Renal cortex interstitium (tissue), 11 donors: ENCODE results near the gene PLEKHA5. TPM values are rescaled to one million over a fixed set of nuclear protein-coding genes. Genes with fewer than 3 reads are reported as not detected.
"Not testable (repeated sequence)": the region's sequence is repeated elsewhere in the genome, so short reads cannot be mapped to it uniquely, and the experiment has no call there.

ENCODE experiments used
- DNase-seq, 11 donors: peaks; one replicate each; pipeline ENCODE4 v3.0.0-alpha.2; 2013; ENCODE audit warnings: low read depth in 9 of 11, low spot score in 4 of 11; ENCODE audit errors: extremely low read depth in 1 of 11
- polyA plus RNA-seq, 3 donors: library from polyadenylated mRNA; unstranded; fragments of 120-200 nt; gene quantifications; one replicate each; pipeline ENCODE4 v1.2.1, GENCODE V29; 2013; ENCODE audit not compliant: insufficient read length in 3 of 3

PLEKHA5 gene
- polyA plus RNA-seq, 3 donors, result 88.0 to 108 (median 102) TPM

DNA sequence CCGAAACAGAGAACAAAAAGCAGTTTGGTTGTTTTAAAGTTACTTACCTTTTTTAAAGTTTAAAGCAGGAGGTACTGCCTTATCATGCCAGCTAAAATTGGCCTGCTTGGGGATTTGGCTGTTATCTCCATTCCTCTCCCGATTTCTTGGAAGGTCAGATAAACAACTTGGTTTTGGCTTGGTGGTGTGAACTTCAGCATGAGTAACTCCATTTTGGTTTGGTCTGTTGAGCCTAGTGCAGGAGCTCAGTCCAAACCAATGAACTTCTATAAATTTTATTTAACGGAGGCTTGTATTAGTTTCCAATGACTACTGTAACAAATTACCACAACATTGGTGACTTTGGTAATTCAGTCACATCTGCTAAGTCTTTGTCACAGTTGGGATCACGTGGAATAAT, 82.3 kb downstream of the PLEKHA5 start:
- no peak for DNase-seq

DNA sequence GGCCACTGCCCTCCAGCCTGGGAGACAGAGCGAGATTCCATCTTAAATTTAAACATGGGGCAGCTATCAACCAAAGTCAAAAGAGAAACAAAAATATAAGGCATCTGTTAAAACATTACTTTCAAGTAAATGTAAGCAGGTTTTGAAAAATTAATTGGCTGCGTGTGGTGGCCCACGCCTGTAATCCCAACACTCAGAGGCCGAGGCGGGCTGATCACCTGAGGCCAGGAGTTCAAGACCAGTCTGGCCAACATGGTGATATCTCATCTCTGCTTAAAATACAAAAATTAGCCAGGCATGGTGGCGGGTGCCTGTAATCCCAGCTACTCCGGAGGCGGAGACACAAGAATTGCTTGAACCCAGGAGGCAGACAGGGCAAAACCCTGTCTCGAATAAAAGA, 82.7 kb downstream of the PLEKHA5 start:
- no peak for DNase-seq

DNA sequence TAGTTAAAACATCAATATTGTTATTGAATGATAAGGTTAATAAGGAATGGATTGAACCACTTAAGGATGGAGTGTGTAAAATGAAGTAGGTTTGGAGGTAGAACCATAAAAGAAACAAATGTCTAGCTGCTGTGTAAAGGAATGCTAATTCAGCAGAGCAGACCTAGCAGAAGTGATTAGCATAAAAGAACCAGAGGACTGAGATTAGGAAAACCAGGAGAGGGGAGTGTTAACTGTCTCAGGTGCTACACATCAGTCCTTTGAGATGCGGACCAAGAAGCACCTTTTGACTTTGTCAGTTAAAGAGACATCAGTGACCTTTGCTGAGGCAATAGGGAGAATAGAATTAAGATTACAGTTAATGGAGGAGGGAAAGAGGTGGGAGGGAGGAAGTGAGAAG, 84.5 kb downstream of the PLEKHA5 start:
- no peak for DNase-seq

DNA sequence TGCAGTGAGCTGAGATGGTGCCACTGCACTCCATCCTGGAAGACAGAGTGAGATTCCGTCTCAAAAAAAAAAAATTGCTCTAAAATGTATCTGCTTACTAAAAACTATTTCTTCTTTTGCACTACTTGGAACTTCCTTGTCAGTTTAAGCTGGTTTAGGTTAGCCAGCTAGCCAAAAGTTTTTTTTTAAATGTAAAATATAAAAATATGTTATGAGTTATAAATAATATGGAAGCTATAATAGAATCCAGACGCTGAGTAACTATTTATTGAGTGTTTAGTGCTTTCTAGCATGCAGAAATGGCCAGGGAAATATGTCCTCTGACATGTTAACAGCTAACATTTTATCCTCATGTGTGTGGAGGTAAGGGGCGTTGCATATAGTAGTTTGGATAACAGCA, 85.6 kb downstream of the PLEKHA5 start:
- DNase-seq, result no peak

DNA sequence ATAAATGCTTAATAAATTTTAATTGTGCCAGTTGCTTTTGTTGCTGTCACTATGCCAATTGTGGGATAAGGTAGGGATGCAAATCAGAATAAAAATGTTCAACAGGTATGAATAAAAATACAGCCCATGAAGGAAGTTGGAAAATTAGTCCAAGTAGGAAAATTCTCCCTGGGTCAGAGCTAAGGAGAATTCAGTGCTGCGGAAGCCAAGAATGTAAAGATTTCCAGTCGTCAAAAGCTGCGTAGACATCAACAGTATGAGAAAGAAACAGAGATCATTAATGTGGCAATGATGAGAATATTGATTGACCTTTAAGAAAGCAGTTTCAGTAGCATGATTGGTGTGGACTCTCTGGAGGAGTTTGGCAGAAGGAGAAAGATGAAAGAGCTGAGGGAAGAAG, 87.9 kb downstream of the PLEKHA5 start:
- no peak for DNase-seq

DNA sequence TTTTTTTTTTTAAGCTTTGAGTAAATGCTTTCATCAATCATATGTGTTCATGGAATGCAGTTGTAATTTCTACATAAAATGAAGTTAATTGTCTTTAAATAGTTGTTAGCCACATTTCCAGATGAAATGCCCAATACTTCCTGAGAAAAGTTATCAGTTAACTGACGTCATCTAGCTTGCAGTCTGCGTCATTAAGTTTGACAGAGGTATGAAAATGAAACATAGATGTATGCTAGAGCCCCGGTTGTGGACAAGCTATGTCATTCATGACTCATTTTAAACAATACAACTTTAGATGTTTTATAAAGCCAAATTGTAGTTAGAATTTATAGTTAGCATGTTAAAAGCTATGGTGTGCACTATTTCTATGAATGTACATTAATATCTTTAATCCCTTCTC, 90.7 kb downstream of the PLEKHA5 start:
- no peak for DNase-seq

DNA sequence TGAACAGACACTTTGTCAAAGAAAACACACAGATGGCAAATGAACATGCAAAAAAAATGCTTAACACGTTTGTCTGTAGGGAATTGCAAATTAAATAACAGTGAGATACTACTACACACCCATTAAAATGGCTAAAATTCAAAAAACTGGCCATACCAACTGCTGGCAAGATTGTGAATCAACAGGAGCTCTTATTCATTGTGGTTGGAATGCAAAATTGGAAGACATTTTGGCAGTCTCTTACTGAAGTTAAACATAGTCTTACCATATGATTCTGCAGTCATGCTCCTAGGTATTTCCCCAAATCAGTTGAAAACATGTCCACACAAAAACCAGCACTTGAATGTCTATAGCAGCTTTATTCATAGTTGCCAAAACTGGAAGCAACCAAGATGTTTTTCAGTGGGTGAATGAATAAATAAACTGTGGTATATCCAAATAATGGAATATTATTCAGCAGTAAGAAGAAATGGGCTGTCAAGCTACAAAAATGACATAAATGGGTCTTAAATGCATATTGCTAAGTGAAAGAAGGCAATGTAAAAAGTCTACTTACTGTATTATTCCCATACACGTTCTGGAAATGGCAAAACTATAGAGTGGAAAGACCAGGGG, 91.4 kb downstream of the PLEKHA5 start:
- no peak for DNase-seq

DNA sequence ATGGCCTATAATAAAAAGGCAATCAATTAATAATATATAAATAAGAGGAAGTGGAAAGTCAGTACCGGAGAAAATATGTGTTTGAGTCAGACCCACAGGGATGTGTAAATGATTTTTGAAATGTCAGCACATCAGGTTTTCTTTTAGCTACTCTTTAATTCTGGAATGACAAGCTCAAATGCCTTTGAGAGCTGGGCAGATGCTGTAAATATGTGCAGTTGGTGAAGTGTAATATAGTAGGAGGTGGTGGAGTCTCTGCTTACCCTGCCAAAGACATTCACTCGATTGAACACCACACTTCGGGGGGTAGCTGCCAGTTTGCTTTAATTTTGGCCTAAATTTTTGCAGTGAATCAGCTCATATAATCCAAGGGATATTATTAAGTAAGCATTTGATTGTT, 93.0 kb downstream of the PLEKHA5 start:
- DNase-seq, result no peak

DNA sequence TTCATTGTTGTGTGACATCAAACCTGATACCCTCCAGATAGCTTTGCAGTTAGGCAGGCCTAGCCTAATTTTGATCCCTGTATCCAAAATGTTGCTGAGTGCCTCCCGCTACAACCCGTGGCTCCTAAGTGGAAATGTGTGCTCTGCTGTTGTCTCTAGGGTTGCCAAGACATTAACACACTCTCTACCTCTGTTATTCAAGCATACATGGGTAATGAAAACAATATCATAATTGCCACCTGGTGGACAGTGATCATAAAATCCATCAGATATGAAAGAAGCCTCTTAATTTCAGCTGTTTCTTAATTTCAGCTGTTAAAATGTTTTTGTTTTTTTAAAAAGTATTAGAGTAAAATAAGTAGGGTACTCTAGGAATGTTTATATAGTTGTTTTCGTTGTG, 93.5 kb downstream of the PLEKHA5 start:
- no peak for DNase-seq

DNA sequence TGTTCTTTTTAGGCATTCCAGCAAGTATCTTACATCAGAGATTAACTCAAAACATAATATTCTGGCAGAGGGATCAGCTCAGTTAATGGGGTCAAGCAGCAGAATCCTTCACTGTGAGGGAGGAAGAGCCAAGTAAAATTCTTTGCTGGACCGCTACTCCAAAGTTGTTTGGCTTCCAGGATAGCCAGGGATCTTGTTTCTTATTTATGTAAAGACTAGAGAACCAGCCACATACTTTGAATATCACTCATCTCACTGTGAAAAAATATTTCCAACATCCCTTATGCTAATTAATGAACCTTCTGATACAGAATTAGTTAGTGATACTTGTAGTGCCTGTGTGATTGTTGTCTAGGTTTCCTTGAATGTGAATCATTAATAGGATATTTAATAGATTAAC, 94.2 kb downstream of the PLEKHA5 start:
- no peak for DNase-seq

DNA sequence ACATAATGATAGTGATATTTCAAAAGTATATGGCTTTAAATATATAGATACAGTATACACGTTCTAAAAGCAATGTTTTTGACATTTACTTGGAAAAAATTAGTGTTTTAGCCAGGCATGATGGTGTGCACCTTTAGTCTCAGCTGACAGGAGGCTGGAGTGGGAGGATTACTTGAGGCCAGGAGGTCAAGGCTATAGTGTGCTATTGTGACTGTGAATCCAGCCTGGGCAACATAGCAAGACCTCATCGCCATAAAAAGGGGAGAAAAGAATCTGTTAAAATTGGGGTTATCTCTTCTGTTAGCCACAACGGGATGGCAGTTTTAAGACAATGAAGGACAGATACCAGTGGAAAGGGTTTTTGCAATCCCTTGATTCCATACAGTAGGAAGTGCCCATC, 95.2 kb downstream of the PLEKHA5 start:
- DNase-seq, result no peak

DNA sequence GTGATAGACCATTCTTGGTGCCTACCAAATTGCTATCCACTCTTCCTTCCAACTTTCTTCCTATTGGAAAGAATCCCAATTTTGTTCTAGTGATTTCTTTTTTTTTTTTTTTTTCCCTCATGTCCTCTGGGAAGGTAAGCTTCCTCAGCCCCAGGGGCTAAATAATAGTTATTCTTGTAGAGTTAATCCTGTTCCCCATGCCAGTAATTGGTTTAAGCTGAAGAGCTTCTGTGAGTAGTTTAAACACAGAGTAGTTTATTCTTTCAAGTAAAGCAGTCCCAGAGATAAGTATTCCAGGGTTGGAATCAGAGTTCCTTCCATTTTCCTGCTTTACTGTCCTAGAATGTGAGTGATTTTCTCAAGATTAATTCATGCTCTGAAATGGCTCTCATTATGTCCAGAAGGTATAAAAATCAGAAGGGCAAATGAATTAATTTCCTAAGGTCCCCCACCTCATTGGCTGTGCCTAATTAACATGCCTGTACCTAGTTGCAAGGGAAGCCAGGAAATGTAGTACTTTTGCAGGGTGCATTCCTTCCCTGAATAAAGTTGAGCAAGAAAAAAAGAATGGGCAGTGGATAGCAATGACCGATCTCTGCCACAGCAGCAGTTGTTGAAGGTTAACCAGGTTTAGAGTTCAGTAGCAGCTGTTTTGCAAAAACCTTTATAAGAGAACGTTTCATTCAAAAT, 97.8 kb downstream of the PLEKHA5 start:
- no peak for DNase-seq

DNA sequence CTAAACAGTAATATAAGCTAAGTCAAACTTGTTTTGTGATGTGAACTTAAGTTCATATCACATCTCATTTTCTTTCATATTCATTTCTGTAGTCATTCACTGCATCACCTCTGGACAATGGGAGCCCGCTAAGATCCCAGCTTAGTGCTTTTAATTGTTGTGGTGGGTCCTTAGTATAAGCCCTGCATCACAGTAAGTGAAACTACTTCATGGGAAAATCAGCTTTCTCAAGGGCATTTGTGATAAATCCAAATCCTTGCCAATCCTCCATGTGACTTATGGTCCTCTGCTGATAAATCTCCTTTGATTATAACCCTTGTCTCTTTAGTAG, 98.3 kb downstream of the PLEKHA5 start:
- DNase-seq, result no peak

DNA sequence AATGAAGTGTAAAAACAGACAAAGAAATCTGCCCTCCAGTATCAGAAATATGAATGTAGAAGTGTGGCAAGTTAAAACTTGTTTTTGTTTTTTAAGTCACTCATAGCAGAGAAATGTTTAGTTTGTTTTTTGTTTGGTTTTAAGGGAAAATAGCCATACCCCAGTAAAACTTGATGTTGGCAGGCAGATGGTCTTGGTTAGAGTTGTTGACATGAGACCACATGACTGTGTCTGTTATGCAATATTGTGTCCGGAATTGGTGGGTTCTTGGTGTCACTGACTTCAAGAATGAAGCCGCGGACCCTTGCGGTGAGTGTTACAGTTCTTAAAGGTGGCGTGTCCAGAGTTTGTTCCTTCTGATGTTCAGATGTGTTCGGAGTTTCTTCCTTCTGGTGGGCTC, 99.5 kb downstream of the PLEKHA5 start:
- not testable (repeated sequence) for DNase-seq

DNA sequence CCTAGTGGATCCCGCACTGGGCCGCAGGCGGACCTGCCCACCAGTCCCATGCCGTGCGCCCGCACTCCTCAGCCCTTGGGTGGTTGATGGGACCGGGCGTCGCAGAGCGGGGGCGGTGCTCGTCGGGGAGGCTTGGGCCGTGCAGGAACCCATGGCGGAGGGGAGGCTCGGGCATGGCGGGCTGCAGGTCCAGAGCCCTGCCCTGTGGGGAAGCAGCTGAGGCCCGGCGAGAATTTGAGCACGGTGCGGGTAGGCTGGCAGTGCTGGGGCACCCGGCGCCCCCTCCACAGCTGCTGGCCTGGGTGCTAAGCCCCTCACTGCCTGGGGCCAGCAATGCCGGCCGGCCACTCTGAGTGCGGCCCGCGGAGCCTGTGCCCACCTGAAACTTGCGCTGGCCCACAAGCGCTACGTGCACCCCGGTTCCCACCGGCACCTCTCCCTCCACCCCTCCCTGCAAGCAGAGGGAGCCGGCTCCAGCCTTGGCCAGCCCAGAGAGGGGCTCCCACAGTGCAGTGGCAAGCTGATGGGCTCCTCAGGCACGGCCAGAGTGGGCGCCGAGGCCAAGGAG, 100.8 kb downstream of the PLEKHA5 start:
- DNase-seq, result no peak

DNA sequence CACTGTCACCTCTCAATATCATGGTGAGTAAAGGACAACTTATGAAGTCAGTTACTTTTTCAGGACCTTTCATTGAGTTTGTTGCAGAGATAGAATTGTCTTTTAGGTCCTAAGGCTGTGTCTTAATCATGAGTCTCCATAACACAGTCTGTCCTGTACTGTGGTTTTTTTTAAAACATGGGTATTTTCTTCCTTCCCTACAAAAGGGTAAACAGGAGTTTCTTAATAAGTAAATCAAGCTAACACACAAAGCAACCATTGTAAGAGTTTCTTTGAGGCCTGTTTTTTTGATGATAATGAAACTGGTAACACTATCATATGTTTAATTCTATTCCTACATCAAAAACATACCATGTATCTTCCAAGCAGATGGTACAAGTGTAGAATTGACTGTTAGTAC, 101.4 kb downstream of the PLEKHA5 start:
- DNase-seq, result no peak

DNA sequence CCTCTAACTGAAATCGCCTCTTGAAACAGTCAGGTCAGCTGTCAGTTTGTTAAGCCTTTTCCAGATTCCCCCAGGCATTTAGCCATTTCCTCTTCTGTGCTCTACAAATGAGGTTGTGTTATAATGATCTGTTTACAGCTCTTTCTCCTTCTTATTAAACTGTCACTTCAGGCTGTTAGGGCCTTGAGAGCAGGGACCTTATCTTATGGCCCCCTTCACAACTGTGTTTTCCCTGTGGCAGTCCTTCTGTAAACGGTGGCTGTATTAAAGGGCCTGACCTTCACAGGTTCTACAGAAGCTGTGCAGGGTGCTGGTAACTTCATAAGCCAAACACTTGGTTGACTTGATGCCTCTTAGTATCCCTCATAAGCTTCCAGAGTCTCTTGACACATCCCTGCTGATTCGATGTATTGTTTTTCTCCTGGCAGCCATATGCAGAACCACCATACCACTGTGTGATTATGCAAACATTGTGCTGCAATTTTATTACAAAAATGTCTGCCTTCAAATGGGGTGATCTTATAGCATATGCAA, 104.7 kb downstream of the PLEKHA5 start:
- DNase-seq, result no peak

DNA sequence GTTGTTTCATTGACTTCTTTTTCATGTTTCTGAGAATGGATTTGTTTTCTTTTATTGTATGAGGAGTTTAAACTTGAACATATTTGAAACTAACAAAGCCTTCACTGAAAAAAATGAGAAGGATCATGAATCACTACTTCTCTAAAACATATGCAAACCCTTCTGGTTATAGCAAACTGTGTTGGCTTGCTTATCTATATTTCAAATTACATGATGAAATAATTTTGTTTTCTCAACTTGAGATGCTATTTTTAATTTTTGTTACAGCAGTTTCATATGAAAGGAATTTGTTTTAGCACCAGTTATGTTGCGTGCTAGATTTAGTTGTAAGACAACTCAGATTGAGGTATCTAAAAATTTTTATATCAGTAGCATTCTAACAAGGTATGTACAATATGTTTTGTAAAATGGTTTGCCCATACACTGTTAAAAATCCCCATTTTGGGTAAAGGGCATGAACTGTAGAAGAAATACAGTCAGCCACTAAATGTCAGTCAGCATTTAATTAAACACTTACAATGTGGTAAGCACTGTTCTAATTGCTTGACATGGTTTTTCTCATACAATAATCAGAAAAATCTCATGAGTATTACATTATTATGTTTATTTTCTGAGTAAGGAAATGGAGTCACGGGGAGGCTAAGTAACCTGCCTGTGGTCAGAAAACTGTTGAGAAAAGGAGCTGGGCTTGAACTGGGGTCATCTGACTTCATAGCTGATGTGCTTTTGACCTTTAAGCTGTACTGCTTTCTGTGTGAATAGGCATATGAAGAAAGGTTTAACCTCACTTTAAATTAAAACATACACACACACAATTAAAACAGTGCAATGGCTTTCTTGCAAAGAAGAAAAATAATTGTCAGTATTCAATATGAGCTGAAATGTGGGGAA, 105.7 kb downstream of the PLEKHA5 start:
- DNase-seq, result no peak

DNA sequence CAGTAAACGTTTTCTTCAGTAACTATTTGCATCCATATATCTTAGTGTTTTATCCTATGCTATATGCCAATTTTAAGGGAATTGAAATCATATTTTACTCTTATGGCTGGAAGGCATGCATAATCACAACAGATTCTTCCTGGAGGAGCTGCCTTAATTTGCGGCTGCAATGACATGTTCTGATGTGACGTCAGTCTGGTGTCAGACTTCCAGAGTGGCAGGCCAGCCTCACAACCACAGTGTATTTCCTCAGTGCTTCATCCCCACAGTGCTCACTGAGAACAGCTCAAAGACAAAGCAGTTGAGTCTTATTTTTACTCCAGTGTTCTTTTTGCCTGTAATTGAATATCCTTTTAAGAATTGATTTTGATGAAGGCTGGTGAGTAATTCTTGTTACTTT, 107.1 kb downstream of the PLEKHA5 start:
- no peak for DNase-seq

DNA sequence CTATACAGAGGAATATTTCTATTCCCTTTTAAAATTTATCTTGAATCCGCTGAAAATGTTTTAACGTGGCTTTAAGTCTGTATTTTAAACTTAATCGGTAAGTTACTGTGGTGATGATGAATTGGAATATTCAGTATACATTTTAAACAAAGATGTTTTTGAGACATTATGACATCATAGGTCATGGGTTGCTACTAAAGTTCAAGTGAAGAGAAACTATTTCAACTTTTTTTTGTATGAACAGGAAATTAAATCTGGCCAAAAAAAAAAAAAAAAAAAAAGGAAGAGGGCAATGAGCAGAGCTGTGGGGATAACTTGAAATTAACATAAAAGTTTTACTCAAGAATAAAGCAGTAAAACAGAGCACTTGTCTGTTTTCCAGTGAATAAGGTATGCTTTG, 109.0 kb downstream of the PLEKHA5 start:
- DNase-seq, result no peak
